Progenitor cell of endocrine pancreas (in vitro differentiated cells): ENCODE results near the gene NOL4L. TPM values are rescaled to one million over a fixed set of nuclear protein-coding genes. Genes with fewer than 3 reads are reported as not detected.

Experiments
- DNase-seq: peaks from one replicate; pipeline ENCODE4 v3.0.0; 2021; ENCODE audit warnings: low spot score; ENCODE audit not compliant: unreplicated experiment
- H3K27ac Mint-ChIP-seq: 2 replicates; pipeline ENCODE4 v1.8.0; 2021; ENCODE audit warnings: mild to moderate bottlenecking, moderate library complexity, mixed read lengths
- H3K27me3 Mint-ChIP-seq: 2 replicates; pipeline ENCODE4 v1.8.0; 2021; ENCODE audit warnings: mixed read lengths
- H3K36me3 Mint-ChIP-seq: 2 replicates; pipeline ENCODE4 v1.8.0; 2022; ENCODE audit warnings: mixed read lengths; ENCODE audit not compliant: insufficient read depth
- H3K4me1 Mint-ChIP-seq: 2 replicates; pipeline ENCODE4 v1.8.0; 2021; ENCODE audit warnings: low read depth, mixed read lengths
- H3K4me3 Mint-ChIP-seq: 2 replicates; pipeline ENCODE4 v1.8.0; 2021; ENCODE audit warnings: low read depth, mild to moderate bottlenecking, moderate library complexity, mixed read lengths
- H3K9me3 Mint-ChIP-seq: 2 replicates; pipeline ENCODE4 v1.8.0; 2021; ENCODE audit warnings: low read depth, mixed read lengths
- total RNA-seq: library from RNA; stranded (reverse); gene quantifications from 2 replicates; pipeline ENCODE4 v1.2.1, GENCODE V29; 2021
- TF ChIP-seq, protein P1 (sequence below): fragments of 200-600 bp; sonication (generic); IDR thresholded peaks from one replicate; pipeline ENCODE4 v1.5.0; 2021; ENCODE audit warnings: antibody characterized with exemption, mild to moderate bottlenecking; ENCODE audit not compliant: unreplicated experiment

Gene NOL4L
- total RNA-seq, 1 donor from 2014 or later = 90.4 TPM

DNA sequence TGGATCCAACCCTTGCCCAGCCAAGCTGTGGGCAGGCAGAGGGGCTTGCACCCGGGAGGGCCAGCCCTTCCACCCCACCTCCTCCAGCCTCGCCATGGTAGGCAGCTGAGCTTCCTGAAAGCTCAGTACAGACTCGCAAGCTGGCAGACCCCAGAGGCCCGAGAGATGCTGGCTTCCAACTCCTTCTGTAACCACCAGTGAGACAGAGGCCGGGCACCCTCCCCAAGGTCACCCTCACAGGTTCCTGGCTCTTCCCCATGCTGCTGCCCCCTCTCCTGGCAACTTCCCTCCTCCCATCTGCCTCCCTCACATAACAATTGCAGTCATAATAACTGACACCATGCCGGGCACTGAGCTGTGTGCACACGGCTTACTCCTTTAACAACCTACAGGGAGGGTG lies 26.2 kb upstream of the NOL4L start:
- no peak overlapping the region for H3K4me3 Mint-ChIP-seq
- H3K9me3 Mint-ChIP-seq = peaks cover 3% of the 10 kb centered on the region
- DNase-seq = no peak
- H3K27me3 Mint-ChIP-seq = peaks cover 33% of the 10 kb centered on the region
- no peaks in the 10 kb centered on the region for H3K36me3 Mint-ChIP-seq
- no peak overlapping the region for H3K27ac Mint-ChIP-seq
- H3K4me1 Mint-ChIP-seq = no peaks in the 10 kb centered on the region
- TF ChIP-seq, protein P1, sequence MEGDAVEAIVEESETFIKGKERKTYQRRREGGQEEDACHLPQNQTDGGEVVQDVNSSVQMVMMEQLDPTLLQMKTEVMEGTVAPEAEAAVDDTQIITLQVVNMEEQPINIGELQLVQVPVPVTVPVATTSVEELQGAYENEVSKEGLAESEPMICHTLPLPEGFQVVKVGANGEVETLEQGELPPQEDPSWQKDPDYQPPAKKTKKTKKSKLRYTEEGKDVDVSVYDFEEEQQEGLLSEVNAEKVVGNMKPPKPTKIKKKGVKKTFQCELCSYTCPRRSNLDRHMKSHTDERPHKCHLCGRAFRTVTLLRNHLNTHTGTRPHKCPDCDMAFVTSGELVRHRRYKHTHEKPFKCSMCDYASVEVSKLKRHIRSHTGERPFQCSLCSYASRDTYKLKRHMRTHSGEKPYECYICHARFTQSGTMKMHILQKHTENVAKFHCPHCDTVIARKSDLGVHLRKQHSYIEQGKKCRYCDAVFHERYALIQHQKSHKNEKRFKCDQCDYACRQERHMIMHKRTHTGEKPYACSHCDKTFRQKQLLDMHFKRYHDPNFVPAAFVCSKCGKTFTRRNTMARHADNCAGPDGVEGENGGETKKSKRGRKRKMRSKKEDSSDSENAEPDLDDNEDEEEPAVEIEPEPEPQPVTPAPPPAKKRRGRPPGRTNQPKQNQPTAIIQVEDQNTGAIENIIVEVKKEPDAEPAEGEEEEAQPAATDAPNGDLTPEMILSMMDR = no peak

DNA sequence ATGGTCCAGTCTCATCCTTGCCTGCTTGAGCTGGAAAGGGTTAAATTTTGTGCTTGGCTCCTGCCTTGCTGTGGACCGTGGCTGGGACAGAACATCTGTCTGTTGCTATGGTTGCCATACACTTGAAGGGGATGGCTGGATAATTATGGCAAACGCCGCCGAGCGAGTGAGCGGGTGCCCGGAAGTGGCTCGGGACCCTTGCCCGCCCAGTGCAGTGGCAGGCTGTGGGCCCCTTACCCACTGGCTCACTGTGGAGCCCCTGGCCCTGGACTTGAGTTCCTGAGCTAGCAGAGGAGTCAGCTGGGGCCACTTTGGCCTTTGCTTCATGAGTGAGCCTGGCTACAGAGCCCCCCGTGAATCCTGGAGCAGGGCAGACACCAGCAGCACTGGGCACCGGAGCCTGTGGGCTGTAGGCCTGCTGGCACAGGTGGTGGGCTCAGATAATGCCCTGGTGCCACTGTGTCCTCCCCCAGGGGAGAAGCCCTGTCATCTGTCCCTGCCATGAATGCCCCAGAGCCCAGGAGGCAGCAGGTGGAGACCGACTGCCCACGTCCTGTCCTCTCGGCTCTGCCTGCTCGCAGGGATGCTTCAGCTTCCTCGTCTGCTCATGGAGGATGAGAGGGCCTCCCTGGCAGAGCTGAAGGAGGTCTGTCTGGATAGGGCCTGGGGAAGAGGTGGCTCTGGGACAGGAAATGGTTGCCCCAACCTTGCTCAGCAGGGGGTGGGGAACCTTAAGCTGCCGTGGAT lies 25.5 kb upstream of the NOL4L start:
- no peaks in the 10 kb centered on the region for H3K4me1 Mint-ChIP-seq
- TF ChIP-seq, protein P1 = no peak
- H3K4me3 Mint-ChIP-seq = no peak overlapping the region
- no peak overlapping the region for H3K27ac Mint-ChIP-seq
- H3K36me3 Mint-ChIP-seq = no peaks in the 10 kb centered on the region
- no peak for DNase-seq
- H3K27me3 Mint-ChIP-seq = peaks cover 31% of the 10 kb centered on the region
- H3K9me3 Mint-ChIP-seq = peaks cover 3% of the 10 kb centered on the region

DNA sequence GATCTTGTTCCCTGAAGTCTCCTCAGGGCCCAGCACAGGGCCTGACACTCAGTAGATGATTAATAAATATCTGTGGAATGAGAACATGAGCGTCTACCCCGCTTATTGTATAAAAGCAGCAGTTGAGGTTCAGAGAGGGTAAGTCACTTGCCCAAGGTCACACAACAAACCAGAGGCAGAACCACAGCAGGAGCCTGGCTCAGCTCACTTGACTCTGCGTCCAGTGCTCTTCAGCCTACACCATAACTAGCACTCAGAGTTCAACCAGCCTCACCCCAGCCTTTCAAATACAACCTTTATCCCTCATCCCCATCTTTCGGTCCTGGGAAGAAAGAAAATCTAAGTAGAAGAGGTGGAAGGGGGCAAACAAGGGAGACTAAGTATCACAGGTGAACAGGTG lies 24.9 kb upstream of the NOL4L start:
- DNase-seq = no peak
- Mint-ChIP-seq H3K27me3 (peaks cover 31% of the 10 kb centered on the region), H3K4me3 (no peak overlapping the region), H3K36me3 (no peaks in the 10 kb centered on the region), H3K9me3 (peaks cover 3% of the 10 kb centered on the region), H3K27ac (no peak overlapping the region), H3K4me1 (peaks cover 2% of the 10 kb centered on the region)
- TF ChIP-seq, protein P1 = no peak

DNA sequence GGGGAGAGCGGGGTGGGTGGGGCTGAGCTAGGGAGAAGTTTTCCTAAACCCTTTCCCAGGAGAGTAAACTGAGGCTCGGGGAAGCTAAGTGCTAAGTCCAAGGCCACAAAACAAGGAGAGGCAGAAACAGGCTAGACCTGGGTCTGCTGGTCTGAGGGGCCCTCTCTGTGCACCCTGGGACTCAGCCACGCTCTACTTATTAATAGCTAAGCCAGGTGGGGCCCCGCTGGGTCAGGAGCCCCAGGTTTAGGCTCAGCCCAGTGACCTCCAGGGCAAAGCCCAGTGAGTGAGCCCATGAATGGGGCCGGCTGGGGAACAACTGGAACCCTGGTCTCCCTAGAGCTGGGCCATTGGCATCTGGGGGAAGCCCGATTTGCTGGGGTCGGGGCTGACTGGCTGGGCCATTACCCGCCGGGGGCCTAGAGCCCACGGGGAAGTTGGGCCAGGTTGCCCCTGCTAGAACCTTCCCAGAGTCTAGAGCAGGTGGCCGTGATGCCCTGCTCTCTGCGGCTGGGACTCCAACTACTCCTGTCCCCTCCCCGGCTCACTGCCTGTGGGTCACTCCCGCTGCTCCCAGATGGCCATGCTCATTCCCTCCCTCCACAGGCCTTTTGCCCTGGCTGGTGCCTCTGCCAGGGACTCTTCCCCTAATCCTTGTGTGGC lies 24.1 kb upstream of the NOL4L start:
- H3K9me3 Mint-ChIP-seq = peaks cover 3% of the 10 kb centered on the region
- no peak overlapping the region for H3K4me3 Mint-ChIP-seq
- H3K36me3 Mint-ChIP-seq = no peaks in the 10 kb centered on the region

DNA sequence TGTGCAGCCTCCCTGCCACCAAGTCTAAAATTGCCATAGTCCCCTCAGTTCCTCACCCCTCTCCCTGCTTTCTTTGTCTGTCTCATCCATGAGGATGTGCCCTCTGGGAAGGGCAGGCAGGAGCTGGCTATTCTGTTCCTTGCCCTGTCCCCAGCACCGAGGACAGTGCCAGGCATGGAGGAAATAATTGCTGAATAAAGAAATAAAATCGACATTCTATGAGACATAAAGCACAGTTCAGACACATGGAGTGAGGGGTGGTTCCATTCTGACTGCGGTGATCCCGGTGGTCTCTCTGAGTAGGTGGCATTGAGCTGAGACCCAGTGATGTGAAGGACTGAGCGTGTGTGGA lies 23.5 kb upstream of the NOL4L start:
- TF ChIP-seq, protein P1 = no peak

More for the DNA sequence above, 24.1 kb upstream of the NOL4L start:
- DNase-seq = no peak
- Mint-ChIP-seq H3K4me1 (peaks cover 4% of the 10 kb centered on the region), H3K27ac (no peak overlapping the region), H3K27me3 (peaks cover 26% of the 10 kb centered on the region)
- TF ChIP-seq, protein P1 = no peak

More for the DNA sequence above, 23.5 kb upstream of the NOL4L start:
- Mint-ChIP-seq H3K4me3 (no peak overlapping the region), H3K27ac (no peak overlapping the region), H3K4me1 (peaks cover 4% of the 10 kb centered on the region), H3K9me3 (peaks cover 3% of the 10 kb centered on the region), H3K36me3 (no peaks in the 10 kb centered on the region), H3K27me3 (peaks cover 26% of the 10 kb centered on the region)
- no peak for DNase-seq
